ENCODE data around the gene CXCL9.
"Not testable (repeated sequence)": the region's sequence is repeated elsewhere in the genome, so short reads cannot be mapped to it uniquely, and the experiment has no call there.

CXCL9 gene

GRCh38 chr4:76007089-76007862 is at the start of gene CXCL9:
TSS of gene CXCL9 (minus strand) at chr4:76007509. CDS start at chr4:76007449, 60 bp downstream.
- intact Hi-C loops (cut with DNase I), result no loop called here

GRCh38 chr4:76055421-76055820 is 48.1 kb upstream of the CXCL9 start:
- DNase-seq, result no peak
- intact Hi-C loops (cut with DNase I), result no loop called here

More at GRCh38 chr4:76007089-76007862, at the start of gene CXCL9:
- DNase-seq, result no peak

GRCh38 chr4:76055016-76055415 is 47.7 kb upstream of the CXCL9 start:
- intact Hi-C loops (cut with DNase I), result no loop called here
- DNase-seq, result no peak

- no peak for DNase-seq
- intact Hi-C loops (cut with DNase I), result no loop called here
These were observed 46.4 kb upstream of the CXCL9 start for GRCh38 chr4:76053730-76054129.

GRCh38 chr4:76050560-76051050 is 43.3 kb upstream of the CXCL9 start:
- DNase-seq, result peak in 1 of 10 donors; percentile 52
- intact Hi-C loops (cut with DNase I), result not testable (repeated sequence)

GRCh38 chr4:76049860-76050416 is 42.6 kb upstream of the CXCL9 start:
- intact Hi-C loops (cut with DNase I); DNase-seq: not testable (repeated sequence)

GRCh38 chr4:76044686-76045085 is 37.4 kb upstream of the CXCL9 start:
- DNase-seq; intact Hi-C loops (cut with DNase I): not testable (repeated sequence)

- DNase-seq, result peak in 1 of 10 donors; percentile 70
- intact Hi-C loops (cut with DNase I), result not testable (repeated sequence)
These were observed 36.0 kb upstream of the CXCL9 start for GRCh38 chr4:76043306-76043705.

GRCh38 chr4:76042241-76042998 is 35.1 kb upstream of the CXCL9 start:
- intact Hi-C loops (cut with DNase I); DNase-seq: not testable (repeated sequence)

GRCh38 chr4:76036855-76037254 is 29.5 kb upstream of the CXCL9 start:
- no peak for DNase-seq
- intact Hi-C loops (cut with DNase I), result no loop called here

- intact Hi-C loops (cut with DNase I), result no loop called here
- no peak for DNase-seq
These were observed 28.6 kb upstream of the CXCL9 start, which contains the start of gene CXCL11 for GRCh38 chr4:76035799-76036380. TSS of gene CXCL11 (minus strand) at chr4:76036070. CDS start at chr4:76035987, 83 bp downstream.

- intact Hi-C loops (cut with DNase I), result no loop called here
- no peak for DNase-seq
These were observed 27.8 kb upstream of the CXCL9 start for GRCh38 chr4:76035141-76035540.

GRCh38 chr4:76029300-76029699 is 22.0 kb upstream of the CXCL9 start:
- DNase-seq, result no peak
- intact Hi-C loops (cut with DNase I), result no loop called here

GRCh38 chr4:76028350-76028765 is 21.0 kb upstream of the CXCL9 start:
- intact Hi-C loops (cut with DNase I), result no loop called here
- DNase-seq, result no peak

GRCh38 chr4:76024065-76024464 is 16.8 kb upstream of the CXCL9 start:
- intact Hi-C loops (cut with DNase I), result no loop called here
- DNase-seq, result no peak

- no peak for DNase-seq
- intact Hi-C loops (cut with DNase I), result no loop called here
These were observed 16.1 kb upstream of the CXCL9 start, which contains the start of gene CXCL10 for GRCh38 chr4:76023389-76023788. TSS of gene CXCL10 (minus strand) at chr4:76023497. CDS start at chr4:76023431, 66 bp downstream.

GRCh38 chr4:76022677-76023076 is 15.4 kb upstream of the CXCL9 start:
- intact Hi-C loops (cut with DNase I), result no loop called here
- no peak for DNase-seq

GRCh38 chr4:76022031-76022430 is 14.7 kb upstream of the CXCL9 start:
- intact Hi-C loops (cut with DNase I), result no loop called here

GRCh38 chr4:76017056-76017686 is 9.9 kb upstream of the CXCL9 start:
- intact Hi-C loops (cut with DNase I), result no loop called here
- DNase-seq, result no peak

More at GRCh38 chr4:76022031-76022430, 14.7 kb upstream of the CXCL9 start:
- no peak for DNase-seq

GRCh38 chr4:76016393-76016792 is 9.1 kb upstream of the CXCL9 start:
- peak in 4 of 10 donors; percentile 28 to 83 (median 60) for DNase-seq
- intact Hi-C loops (cut with DNase I), result no loop called here
